Dermis blood vessel endothelial cell (primary cell): ENCODE measurements around the gene CALML5. TPM values are rescaled to one million over a fixed set of nuclear protein-coding genes. Genes with fewer than 3 reads are reported as not detected.

ENCODE experiments used
- DNase-seq: peaks from one replicate; pipeline ENCODE4 v3.0.0; 2010
- total RNA-seq: library from RNA; depleted of rRNA; stranded (reverse); fragments of >200 nt; gene quantifications from 2 replicates; pipeline ENCODE4 v1.2.3, GENCODE V29; 2014

Gene CALML5
- total RNA-seq, 1 donor from 2014 or later: not detected

GRCh38 chr10:5514226-5514850, 15.0 kb upstream of the CALML5 start:
- DNase-seq: no peak

DNA sequence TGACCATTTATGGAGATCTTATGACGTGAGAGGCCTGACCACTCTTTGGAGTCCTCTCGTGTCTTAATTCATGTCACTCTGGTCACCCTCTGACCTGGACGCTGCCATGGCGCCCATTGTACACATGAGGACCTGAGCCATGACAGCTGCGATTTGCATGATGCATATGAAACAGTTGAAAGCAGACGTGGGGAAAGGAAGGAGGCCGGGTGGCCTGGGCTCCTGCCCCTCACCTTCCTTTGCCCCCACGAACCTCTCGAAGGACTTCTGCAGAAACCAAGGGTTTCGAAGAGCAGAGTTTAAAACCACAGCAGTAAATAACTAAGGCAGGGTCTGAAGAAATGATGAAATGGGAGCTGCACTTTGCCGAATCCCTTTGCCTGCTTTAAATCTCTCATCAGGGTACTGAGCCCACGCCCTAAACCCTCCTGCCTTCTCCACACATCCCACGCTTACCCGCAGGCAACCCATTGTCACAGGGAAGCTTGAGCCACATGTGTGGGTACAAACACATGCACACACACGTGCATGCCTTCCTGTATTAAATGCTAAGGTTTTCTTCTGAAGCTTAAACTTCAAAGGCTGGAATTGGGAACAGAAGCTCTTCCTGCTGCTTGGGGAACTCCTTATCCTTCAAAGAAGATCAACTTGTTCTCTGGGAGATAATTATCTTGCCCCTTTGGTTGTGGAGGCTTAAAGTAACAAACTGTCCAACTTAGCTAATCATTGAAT, 13.7 kb upstream of the CALML5 start:
- DNase-seq: no peak

DNA sequence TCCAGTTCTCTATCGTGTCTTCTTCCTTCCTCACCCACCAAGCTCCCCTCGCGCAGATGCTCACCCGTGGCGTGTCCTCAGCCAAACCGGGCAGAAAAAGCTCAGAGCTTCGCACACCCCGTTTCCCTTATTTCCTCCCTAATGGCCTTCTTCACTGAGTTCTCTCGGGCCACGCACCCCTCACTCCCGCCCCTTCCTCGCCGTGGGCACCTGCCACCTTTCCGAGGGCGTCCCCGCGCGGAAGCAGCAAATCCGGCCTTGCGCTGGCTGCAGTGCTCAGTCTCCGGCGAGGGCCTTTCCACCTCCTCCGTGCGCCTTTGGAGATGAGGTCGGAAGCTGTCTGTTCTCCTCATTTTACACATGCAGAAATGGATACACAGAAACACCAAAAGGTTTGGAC, 13.0 kb upstream of the CALML5 start:
- no peak for DNase-seq

- DNase-seq: no peak
Observed at GRCh38 chr10:5511885-5512280, 12.5 kb upstream of the CALML5 start.

DNA sequence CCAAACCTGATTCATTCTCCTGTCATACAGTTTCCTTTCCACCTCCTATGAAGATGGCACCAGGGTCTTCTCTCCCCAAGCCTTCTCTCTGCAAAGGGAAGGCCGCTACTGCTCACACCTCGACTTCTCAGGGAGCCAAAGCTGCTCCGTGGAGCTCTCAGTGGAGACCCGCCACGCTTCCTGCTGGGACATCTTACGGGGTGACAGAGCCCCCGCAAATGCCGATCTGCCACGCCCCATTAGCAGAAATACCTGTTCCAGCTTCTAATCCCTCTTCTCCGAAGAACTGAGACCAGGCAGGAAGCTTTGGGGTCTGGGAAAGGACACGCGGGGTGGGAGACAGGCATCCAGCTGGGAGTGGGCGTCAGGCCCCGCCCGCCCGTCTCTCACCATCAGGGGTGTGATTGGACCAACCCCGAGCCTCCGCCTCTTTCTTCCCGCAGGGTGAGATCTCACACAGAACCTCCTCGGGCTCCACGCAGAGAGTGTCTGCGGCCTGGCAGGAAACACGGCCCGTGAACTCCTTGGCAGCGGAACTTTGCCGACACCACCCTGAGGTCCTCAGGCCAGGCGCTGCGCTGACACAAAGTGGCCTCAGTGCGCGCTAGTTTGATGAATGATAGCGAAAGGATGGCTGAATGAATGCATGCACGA, 12.0 kb upstream of the CALML5 start:
- DNase-seq: no peak

DNA sequence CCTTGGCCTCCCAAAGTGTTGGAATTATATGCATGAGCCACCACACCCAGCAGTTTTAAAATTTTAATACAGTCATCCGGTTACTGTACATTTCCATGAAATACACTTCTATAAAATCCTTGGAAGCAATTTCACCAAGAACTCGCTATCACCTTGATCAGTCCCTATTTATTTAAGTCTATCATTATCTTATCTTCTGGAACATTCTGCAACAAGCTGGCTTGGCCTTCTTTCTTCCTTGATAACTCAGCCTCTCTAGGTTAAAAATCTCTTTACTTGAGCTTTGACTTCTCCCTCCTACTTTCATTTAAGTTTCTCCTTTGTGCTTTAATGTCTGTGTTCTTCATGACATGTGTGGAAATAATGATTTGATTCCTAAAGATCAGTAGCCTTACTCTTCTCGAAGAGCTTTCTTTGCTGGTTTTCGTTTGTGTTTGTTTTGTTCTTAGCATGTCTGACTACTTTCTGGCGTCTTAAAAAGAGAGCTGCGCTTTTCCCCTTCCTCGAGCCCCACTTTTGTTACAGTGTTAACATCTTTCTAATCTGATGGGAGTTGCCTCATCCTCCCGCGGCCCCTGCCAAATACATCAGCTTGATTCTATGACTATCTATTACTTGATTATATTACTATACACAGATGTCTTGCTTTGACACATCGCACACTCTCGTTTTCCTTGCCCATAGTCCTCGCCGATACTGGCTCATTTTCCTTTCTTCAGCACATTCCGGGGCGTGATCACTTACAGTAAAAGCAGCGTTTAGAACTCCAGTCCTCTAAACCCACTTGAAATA, 11.1 kb upstream of the CALML5 start:
- DNase-seq: no peak

DNA sequence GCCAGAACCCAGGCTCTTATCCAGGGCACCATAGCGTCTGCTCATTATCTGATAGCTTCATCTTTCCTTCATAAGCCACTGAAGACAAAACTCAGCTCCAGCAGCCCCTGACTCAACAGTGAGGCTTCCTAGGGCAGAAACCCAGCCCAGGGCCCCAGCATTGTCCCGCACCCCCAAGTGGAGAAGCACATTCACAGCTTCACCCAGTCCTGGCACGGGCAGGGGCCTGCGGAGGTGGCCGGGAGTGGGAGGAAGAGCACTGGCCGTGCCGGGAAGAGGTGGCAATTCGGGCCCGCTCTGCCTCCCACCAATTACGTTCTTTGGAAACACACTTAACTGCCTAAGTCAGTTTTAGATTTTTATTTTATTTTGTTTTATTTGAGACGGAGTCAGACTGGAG, 10.3 kb upstream of the CALML5 start:
- no peak for DNase-seq

DNA sequence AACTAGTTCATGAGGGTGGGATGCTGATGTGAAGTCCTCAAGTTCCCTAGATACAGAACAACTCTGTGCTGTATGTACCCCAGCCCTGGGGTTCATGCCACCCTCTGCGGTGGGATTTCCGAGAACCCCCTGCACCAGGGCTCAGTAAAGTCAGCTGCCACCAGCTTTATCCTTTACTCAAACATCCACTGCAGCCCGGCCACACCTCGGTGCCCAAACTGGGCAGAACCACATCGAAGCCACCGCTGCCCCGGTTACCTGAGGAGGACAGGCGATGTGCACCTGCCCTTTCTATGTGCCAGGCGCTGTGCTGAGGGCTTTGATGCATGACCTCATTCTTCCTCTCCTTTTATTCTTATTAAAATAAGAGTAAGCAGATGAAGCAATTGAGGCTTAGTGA, 9.9 kb upstream of the CALML5 start:
- DNase-seq: no peak

DNA sequence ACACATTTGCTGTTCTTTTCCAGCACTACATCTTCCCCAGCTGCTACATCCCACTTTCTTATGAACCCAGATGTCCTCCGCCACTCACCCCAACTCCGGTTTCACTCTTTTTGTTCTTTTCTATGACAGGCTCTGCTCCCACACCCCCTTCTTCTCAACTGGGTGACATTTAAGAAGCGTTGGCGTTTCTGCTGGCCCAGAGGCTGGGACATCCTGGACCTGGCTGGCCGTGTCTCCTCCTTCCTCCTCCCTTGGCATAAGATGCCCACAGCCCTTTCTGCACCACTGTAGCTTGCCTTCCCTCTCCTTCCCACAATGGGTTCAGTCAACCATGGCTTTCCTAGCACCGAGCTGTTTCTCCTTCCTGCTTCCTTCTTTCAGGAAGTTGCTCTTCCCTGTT, 9.4 kb upstream of the CALML5 start:
- DNase-seq: no peak

DNA sequence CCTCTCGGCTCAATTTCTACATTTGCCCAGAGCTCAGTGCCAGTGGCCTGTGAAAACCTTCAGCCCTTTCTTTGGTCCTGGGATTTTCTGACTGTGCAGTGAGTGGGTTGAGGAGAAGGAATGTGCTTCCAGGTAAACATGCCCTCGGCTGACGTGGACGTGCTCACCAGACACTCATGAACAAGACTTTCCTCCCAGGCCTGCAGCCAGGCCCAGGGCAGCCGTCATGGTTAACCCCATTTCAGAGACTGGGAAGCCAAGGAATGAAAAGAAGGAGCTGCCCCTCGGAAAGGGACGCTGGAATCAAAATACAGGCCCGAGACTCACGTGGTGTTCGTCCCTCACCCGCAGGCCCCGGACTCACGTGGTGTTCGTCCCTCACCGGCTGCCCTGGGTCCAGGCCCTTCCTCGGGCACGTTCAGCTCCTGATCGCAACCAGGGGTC, 8.8 kb upstream of the CALML5 start:
- no peak for DNase-seq

DNA sequence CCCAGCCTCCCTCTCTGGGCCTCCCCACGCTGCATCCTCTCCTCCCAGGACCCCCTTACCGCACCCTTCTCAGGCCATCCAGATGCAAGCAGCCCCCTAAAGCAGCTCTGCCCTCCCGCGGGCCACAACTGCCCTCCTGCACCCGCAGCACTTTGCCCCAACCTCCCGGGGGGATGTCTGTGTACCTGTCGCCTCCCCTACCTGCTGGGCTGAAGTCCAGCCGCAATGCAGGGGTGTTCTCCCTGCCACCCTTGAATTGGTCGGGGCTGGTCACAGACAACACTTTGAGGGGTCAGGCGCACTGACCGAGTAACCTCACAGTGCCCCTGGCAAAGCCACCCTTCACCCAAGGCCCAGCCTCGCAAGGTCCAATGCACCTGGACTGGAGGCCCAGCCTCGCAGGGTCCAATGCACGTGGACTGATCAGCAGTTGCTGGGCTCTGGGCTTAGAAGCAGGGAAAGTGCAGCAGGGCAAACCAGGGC, 8.3 kb upstream of the CALML5 start:
- no peak for DNase-seq

DNA sequence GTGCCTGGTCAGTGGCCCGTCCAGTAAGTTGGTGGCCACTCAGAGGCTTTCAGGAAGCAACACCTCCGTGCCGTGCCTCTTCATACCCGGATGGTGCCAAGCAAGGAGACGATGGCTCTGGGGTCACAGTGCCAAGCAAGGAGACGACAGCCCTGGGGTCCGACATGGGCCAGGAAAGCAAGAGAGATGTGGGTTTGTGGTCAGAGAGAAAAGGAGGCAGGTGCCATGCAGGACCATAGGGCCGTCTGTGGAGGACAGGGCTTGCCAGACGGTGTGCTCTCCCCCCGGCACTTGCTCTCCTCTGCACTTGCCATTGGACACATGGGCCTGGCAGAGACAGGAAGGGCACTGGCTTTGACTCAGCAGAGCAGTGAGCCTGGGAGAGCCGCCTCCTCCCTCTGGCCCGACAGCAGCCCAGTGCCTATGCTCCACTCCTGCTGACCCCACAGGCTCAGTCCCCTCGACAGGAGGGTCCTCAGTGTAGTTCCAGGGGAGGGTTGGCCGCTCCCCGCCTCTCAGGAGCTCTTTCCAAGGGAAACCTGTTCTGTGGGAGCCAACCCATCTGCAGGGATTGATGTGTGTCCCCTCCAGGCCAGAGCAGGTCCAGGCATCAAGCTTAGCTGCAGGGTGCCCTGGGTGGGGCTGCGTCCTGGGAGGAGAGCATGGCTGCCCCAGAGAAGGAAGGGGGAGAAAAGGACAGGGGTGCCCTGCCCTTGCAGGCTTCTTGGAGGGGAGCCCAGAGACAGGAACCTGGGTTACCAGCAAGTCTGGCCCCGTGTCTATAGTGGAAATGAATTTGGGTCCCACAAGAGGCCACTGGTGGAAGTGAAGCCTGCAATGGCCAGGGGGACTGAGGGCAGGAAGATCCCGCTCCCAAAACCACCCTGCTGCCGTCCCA, 7.6 kb upstream of the CALML5 start:
- DNase-seq: peak; percentile 15

GRCh38 chr10:5506246-5506645, 6.9 kb upstream of the CALML5 start:
- no peak for DNase-seq

DNA sequence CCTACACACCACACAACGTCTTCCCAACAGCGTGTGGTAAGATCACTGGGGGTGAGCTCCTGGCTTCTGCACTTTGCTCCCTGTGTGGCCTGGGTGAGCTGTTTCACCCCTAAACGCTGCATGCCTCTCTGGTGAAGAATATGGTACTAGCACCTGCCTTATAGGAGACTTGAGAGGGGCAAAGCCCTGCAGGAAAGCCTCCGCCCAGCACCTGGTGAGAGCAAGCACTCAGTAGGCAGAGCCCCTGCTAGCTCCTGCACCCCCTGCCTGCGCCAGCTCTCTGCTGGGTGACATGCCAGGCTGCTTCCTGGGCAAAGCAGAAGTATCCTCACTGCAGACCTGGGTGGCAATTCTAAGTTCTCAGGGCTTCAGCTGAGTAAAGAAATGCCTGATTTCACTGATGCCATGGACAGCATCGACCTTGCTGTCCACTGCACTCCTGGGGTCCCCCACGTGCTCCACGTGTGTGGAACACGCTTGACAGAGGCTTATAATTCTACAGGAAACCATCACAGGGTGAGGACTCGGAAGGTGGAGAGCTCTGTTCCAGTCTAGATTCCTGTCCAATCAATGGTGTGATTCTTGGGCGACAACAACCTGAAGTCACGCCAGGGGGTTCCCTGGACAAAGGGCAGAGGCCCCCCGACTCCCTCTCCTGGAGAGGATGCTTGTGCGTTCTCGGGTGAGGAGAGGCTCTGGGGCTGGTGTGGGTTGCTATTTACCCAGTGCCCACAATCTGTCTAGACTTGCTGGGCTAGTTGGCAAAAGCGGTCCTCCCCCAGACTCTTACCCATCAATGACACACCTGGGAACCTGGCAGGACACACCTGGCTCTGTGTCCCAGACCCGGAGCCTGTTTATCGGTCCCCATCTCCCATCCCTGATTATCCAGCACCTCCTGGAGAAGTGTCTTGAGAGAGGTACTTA, 5.0 kb upstream of the CALML5 start:
- DNase-seq: no peak

GRCh38 chr10:5503477-5503835, 4.1 kb upstream of the CALML5 start:
- DNase-seq: no peak

GRCh38 chr10:5502571-5503476, 3.5 kb upstream of the CALML5 start:
- no peak for DNase-seq

DNA sequence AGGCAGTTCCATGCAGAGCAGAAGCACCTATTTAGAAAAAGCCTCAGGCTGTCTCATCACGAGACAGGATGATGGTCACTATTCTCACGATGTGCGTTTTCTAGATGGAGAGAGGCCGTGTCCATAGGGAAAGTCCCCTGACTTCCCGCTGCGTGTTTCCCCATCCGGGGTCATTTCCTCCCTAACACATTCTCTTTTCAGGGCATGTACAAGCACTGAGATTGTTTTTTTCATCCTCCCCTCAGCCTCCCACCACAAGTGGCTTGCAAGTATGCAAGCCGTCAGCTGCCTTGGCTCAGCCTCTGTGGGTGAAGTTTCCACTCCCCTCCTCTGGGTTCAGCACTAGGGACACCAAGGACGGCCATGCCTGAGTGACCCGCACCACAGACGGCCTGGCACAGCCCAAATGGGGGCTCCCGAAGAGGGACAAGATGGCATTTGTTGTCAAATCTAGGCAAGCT, 2.7 kb upstream of the CALML5 start:
- peak; percentile 20 for DNase-seq

DNA sequence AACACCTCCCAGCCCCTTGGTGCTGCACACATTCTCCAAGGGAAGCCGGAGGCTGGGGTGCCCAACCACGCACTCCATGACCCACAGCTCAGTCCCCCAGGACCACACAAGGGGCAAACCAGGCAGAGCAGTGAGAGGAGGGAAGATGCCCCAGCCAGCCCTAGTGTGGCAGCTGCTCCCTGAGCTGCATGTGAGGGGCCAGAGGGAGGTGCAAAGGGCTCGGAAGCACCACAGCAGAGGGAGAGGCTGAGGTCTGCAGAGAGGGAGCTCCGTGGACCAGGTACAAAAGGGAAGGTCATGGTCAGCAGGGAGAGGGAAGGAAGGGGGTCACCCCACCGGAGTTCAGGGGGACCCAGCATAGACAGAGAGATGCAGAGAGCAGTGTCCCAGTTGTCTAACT, 1.5 kb upstream of the CALML5 start:
- DNase-seq: no peak

GRCh38 chr10:5500162-5500670, 846 bp upstream of the CALML5 start:
- DNase-seq: no peak
